Thyroid gland (tissue), 4 donors: ENCODE data around the gene DNM1L. TPM values are rescaled to one million over a fixed set of nuclear protein-coding genes. Genes with fewer than 3 reads are reported as not detected.
"Not testable (repeated sequence)": the region's sequence is repeated elsewhere in the genome, so short reads cannot be mapped to it uniquely, and the experiment has no call there.

Experiments used
- DNase-seq, 2 donors: peaks; one replicate each; pipeline ENCODE4 v3.0.0-alpha.2; 2019
- H3K27ac ChIP-seq, 3 donors: fragments of 200-600 bp; sonication (generic); 1 replicate in 2 of 3; 2 replicates in 1 of 3; pipeline ENCODE4 v1.5.1; 2016 to 2019; ENCODE audit warnings: mild to moderate bottlenecking in 1 of 3, moderate library complexity in 1 of 3
- H3K27me3 ChIP-seq: fragments of 200-600 bp; sonication (generic); one replicate; pipeline ENCODE4 v1.5.1; 2019
- H3K36me3 ChIP-seq, 2 donors: fragments of 200-600 bp; sonication (generic); one replicate each; pipeline ENCODE4 v1.5.1; 2016 to 2019
- H3K4me1 ChIP-seq, 2 donors: fragments of 200-600 bp; sonication (generic); one replicate each; pipeline ENCODE4 v1.5.1; 2017 to 2019
- H3K4me3 ChIP-seq, 3 donors: fragments of 200-600 bp; sonication (generic); replicated peaks in 1 of 3; 1 replicate in 2 of 3; 2 replicates in 1 of 3; pipeline ENCODE4 v1.5.1; 2016; ENCODE audit warnings: mild to moderate bottlenecking in 1 of 3
- H3K9me3 ChIP-seq: fragments of 200-600 bp; sonication (generic); one replicate; pipeline ENCODE4 v1.5.1; 2017
- POLR2A ChIP-seq, 2 donors: fragments of 450-650 bp; IDR thresholded peaks; one replicate each; pipeline ENCODE4 v1.6.1; 2017; ENCODE audit warnings: antibody characterized with exemption in 2 of 2, mild to moderate bottlenecking in 2 of 2, moderate library complexity in 1 of 2
- WGBS, 2 donors: methylation state at CpG; one replicate each; pipeline ENCODE4 v1.1.5; 2017; 5-methylcytosine and 5-hydroxymethylcytosine counted together
- intact Hi-C: fragments of 100-400 bp; cut with DNase I; formaldehyde crosslinking; loops from one replicate; pipeline ENCODE4 v1.15.1; 2023
- total RNA-seq, 4 donors: library from RNA; depleted of rRNA; stranded (reverse); fragments of >200 nt; gene quantifications; one replicate each; pipeline ENCODE4 v1.2.3, GENCODE V29; 2016
- TF ChIP-seq, protein P1 (sequence below), 6 experiments: fragments of 200-600 bp in 3 of 6; fragments of 450-650 bp in 3 of 6; sonication (generic) in 3 of 6; IDR thresholded peaks; one replicate each; pipeline ENCODE4 v1.5.1; 2016 to 2019; ENCODE audit warnings: antibody characterized with exemption in 6 of 6, mild to moderate bottlenecking in 2 of 6, inconsistent platforms in 1 of 6, moderate library complexity in 1 of 6

The DNM1L gene
- total RNA-seq, 4 donors from 2014 or later = 49.7 to 93.7 (median 56.8) TPM

DNA sequence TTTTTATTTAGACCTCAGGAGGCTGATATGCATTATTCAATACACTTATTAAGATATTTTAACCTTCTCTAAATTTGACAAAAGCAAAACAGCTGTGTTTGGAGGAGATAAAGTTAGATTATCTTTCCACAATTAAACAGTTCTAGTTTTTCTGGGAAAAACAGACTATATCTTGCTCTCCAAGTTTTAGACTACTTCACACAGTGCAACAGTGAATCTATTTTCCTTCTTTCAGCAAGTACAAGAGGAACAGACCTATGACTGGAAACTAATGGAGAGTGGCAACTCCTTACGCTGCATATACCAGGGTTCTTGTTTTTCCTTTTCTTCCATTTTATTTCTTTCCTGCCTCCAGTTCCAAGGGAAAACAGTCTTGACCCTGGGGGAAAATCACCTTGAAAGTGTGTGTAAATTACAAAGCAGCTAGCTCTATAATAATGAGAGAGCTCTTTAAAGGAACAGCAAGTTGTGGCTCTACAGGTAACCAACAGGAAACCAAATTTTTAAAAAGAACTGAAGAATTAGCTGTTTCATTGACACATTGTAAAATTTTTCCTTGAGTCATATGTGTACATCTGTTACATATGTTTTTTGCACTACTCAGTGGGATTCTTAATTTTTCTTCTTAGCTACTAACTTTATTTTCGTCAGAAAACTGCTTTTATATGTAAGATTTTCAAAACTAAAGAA is 27.4 kb downstream of the DNM1L start:
- intact Hi-C loops = no loop called here
- no peak for TF ChIP-seq POLR2A (IDR thresholded peaks at IDR 0.05)
- TF ChIP-seq, protein P1, sequence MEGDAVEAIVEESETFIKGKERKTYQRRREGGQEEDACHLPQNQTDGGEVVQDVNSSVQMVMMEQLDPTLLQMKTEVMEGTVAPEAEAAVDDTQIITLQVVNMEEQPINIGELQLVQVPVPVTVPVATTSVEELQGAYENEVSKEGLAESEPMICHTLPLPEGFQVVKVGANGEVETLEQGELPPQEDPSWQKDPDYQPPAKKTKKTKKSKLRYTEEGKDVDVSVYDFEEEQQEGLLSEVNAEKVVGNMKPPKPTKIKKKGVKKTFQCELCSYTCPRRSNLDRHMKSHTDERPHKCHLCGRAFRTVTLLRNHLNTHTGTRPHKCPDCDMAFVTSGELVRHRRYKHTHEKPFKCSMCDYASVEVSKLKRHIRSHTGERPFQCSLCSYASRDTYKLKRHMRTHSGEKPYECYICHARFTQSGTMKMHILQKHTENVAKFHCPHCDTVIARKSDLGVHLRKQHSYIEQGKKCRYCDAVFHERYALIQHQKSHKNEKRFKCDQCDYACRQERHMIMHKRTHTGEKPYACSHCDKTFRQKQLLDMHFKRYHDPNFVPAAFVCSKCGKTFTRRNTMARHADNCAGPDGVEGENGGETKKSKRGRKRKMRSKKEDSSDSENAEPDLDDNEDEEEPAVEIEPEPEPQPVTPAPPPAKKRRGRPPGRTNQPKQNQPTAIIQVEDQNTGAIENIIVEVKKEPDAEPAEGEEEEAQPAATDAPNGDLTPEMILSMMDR (IDR thresholded peaks at IDR 0.05) = no peak
- H3K27me3 ChIP-seq = no peaks in the 10 kb centered on the region
- H3K36me3 ChIP-seq = peaks cover 0 to 6% of the 10 kb centered on the region in 2 donors
- H3K27ac ChIP-seq = no peak overlapping the region
- 94 to 99% methylated on average over 2 of the region's 2 CpGs for WGBS, 2 donors
- H3K4me3 ChIP-seq = no peak overlapping the region
- H3K9me3 ChIP-seq = no peaks in the 10 kb centered on the region
- no peak for DNase-seq
- no peaks in the 10 kb centered on the region for H3K4me1 ChIP-seq

DNA sequence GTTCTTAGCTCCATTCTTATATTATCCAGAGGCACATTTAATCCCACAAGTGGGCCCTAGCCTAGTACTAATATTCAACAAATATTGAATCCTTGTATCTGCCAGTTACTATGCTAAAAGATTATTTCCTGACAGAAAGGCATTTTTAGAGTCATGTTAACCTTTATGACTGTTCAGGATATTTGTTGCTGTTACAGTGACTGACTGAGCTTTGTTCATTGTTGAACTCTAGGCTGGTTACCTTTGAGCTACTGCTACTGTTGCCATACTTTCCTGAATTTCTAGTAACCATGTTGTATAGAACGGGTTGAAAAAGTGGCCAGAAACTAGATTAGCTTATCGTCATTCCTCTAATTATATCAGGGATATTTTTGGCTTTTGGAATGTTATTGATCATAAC is 29.8 kb downstream of the DNM1L start:
- intact Hi-C loops = no loop called here
- DNase-seq = no peak
- Histone ChIP-seq H3K36me3 (peaks cover 0 to 9% of the 10 kb centered on the region in 2 donors), H3K4me1 (no peaks in the 10 kb centered on the region), H3K9me3 (no peaks in the 10 kb centered on the region), H3K4me3 (no peak overlapping the region), H3K27ac (no peak overlapping the region), H3K27me3 (no peaks in the 10 kb centered on the region)
- no peak for TF ChIP-seq POLR2A (IDR thresholded peaks at IDR 0.05)
- TF ChIP-seq, protein P1 (IDR thresholded peaks at IDR 0.05) = no peak
- WGBS, 2 donors = 92 to 99% methylated on average over 2 of the region's 2 CpGs

DNA sequence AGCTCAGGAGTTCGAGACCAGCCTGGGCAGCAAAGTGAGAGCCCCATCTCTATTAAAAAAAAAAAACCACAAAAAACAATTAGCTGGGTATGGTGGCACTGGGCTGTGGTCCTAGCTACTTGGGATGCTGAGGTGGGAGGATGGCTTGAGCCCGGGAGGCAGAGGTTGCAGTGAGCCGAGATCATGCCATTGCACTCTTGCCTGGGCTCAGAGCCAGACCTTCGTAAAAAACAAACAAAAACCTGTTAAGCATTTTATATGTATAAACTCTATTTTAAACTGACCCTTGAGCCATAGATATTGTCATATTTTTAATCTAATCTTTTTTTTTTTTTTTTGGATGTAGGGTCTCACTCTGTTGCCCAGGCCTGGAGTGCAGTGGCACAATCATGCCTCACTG is 35.7 kb downstream of the DNM1L start:
- no peaks in the 10 kb centered on the region for H3K27me3 ChIP-seq
- H3K36me3 ChIP-seq = peaks cover 0 to 13% of the 10 kb centered on the region in 2 donors
- H3K27ac ChIP-seq = no peak overlapping the region
- intact Hi-C loops = no loop called here
- 73 to 77% methylated on average over 4 of the region's 4 CpGs for WGBS, 2 donors
- no peak for TF ChIP-seq POLR2A (IDR thresholded peaks at IDR 0.05)
- TF ChIP-seq, protein P1 (IDR thresholded peaks at IDR 0.05) = no peak
- no peak overlapping the region for H3K4me3 ChIP-seq
- H3K4me1 ChIP-seq = no peaks in the 10 kb centered on the region
- H3K9me3 ChIP-seq = no peaks in the 10 kb centered on the region
- peak in 1 of 2 donors; percentile 3 for DNase-seq

DNA sequence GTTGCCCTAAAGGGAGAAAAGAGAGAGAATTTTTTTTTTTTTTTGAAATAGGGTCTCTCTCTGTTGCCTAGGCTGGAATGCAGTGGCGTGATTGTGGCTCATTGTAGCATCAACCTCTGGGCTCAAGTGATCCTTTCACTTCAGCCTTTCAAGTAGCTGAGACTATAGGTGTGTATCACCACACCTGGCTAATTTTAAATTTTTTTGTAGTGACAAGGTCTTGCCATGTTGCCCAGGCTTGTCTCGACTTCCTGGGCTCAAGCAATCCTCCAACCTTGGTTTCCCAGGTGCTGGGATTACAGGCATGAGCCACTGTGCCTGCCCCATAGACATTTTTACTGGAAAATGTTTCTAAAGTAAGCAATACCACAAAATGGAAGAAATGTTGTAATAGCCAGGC is 39.8 kb downstream of the DNM1L start:
- Histone ChIP-seq H3K4me3 (no peak overlapping the region), H3K27ac (no peak overlapping the region), H3K4me1 (no peaks in the 10 kb centered on the region), H3K36me3 (peaks cover 0 to 10% of the 10 kb centered on the region in 2 donors), H3K27me3 (no peaks in the 10 kb centered on the region), H3K9me3 (no peaks in the 10 kb centered on the region)
- TF ChIP-seq, protein P1 (IDR thresholded peaks at IDR 0.05) = no peak
- TF ChIP-seq POLR2A (IDR thresholded peaks at IDR 0.05) = no peak
- no peak for DNase-seq
- WGBS, 2 donors = 98 to 100% methylated on average over 2 of the region's 2 CpGs
- intact Hi-C loops = no loop called here

DNA sequence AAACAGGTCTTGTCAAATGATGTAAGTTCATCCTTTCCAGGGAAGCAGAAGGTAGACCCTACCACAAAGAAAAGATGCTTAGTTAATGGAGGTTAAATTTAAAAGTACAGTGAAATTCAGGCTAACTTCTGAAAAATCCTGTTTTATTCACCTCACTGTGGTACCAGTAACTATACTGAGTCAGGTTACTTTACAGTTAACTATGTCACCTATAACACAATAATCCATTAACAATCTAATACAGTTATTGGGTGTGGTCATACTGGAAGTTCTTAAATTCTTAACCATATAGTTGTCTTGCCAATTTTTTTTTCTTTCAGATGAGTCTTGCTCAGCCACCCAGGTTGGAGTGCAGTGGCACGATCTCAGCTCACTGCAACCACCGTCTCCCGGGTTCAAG is 46.2 kb downstream of the DNM1L start:
- H3K27ac ChIP-seq, H3K36me3 ChIP-seq, H3K27me3 ChIP-seq, intact Hi-C loops, H3K4me3 ChIP-seq, DNase-seq, H3K4me1 ChIP-seq, H3K9me3 ChIP-seq: not testable (repeated sequence)
- 97 to 100% methylated on average over 3 of the region's 3 CpGs for WGBS, 2 donors
